GM12878 (cell line): ENCODE results near the gene ARID3A. TPM values are rescaled to one million over a fixed set of nuclear protein-coding genes. Genes with fewer than 3 reads are reported as not detected.

Experiments
- ATAC-seq: fragments of 200-7000 bp; cut with Tn5 transposase; 3 replicates; pipeline ENCODE4 v1.9.1; 2020; ENCODE audit warnings: mild to moderate bottlenecking, moderate library complexity
- BruUV-seq: library from RNA; stranded (reverse); fragments of 400-500 nt; replicated peaks from 2 replicates; lab custom pipeline; 2021; lab: Mats Ljungman, UMichigan
- CTCF ChIA-PET: fragments of 300-600 bp; sonication (Branson Sonifier 250); formaldehyde crosslinking; extraction: SDS; loops from one replicate; lab custom pipeline; 2021; ENCODE audit warnings: inconsistent platforms; lab: Yijun Ruan, JAX
- POLR2A ChIA-PET: fragments of 350-600 bp; formaldehyde crosslinking; extraction: SDS; loops from one replicate; lab custom pipeline; 2021; ENCODE audit warnings: inconsistent platforms; lab: Charles Lee
- RAD21 ChIA-PET: fragments of 300-600 bp; sonication (Branson Sonifier 250); formaldehyde crosslinking; loops from one replicate; lab custom pipeline; 2023; ENCODE audit warnings: antibody characterized with exemption; ENCODE audit not compliant: unreplicated experiment; lab: Charles Lee
- SMC1A ChIA-PET: fragments of 300-600 bp; sonication (Branson Sonifier 250); formaldehyde crosslinking; loops from one replicate; lab custom pipeline; 2023; ENCODE audit not compliant: unreplicated experiment, uncharacterized antibody; lab: Charles Lee
- DNase-seq: peaks from one replicate; pipeline ENCODE4 v3.0.0-alpha.2; 2011; ENCODE audit warnings: low read depth, low spot score
- FAIRE-seq: peaks from 3 replicates; lab custom pipeline; 2011; peaks lifted over from hg19 to GRCh38; lab: Jason Lieb, UNC
- H2AFZ ChIP-seq: 2 replicates; pipeline ENCODE4 v1.6.0; 2011; ENCODE audit warnings: low read depth, low read length, control low read depth; ENCODE audit not compliant: control insufficient read depth
- H3K27ac ChIP-seq: 2 replicates; pipeline ENCODE4 v1.5.1; 2011; ENCODE audit warnings: control low read depth; ENCODE audit not compliant: control insufficient read depth, insufficient read depth
- H3K27me3 ChIP-seq, 2 experiments: replicated peaks in 1 of 2; 2 replicates each; pipeline versions ENCODE4 v1.6.0 to v1.6.1; 2011; ENCODE audit warnings: low read length in 1 of 2; ENCODE audit not compliant: control insufficient read depth in 2 of 2, insufficient read depth in 2 of 2
- H3K36me3 ChIP-seq, 2 experiments: 2 replicates each; pipeline ENCODE4 v1.5.1; 2011; ENCODE audit warnings: low read length in 1 of 2; ENCODE audit not compliant: control insufficient read depth in 2 of 2, insufficient read depth in 2 of 2
- H3K4me1 ChIP-seq: 2 replicates; pipeline ENCODE4 v1.6.1; 2011; ENCODE audit warnings: mild to moderate bottlenecking, low read length, moderate library complexity, mixed read lengths; ENCODE audit not compliant: control insufficient read depth, insufficient read depth
- H3K4me2 ChIP-seq: 2 replicates; pipeline ENCODE4 v1.6.0; 2011; ENCODE audit warnings: control low read depth; ENCODE audit not compliant: control insufficient read depth, insufficient read depth
- H3K4me3 ChIP-seq: fragments of 200-600 bp; sonication (generic); 2 replicates; pipeline ENCODE4 v1.5.1; 2016
- H3K79me2 ChIP-seq: 2 replicates; pipeline ENCODE4 v1.6.0; 2011; ENCODE audit warnings: low read length; ENCODE audit not compliant: control insufficient read depth, insufficient read depth
- H3K9ac ChIP-seq: 2 replicates; pipeline ENCODE4 v1.8.0; 2011; ENCODE audit warnings: low read length, control low read depth, mixed read lengths; ENCODE audit not compliant: control insufficient read depth, insufficient read depth
- H3K9me3 ChIP-seq: replicated peaks from 3 replicates; pipeline ENCODE4 v1.5.1; 2011; ENCODE audit warnings: mild to moderate bottlenecking, low read length; ENCODE audit not compliant: control insufficient read depth, insufficient read depth
- H4K20me1 ChIP-seq: 2 replicates; pipeline ENCODE4 v1.6.0; 2011; ENCODE audit not compliant: control insufficient read depth, insufficient read depth
- BRCA1 ChIP-seq: IDR thresholded peaks from 2 replicates; pipeline ENCODE4 v1.6.1; 2011; ENCODE audit warnings: low read depth, low read length, improper control_type of control experiment
- CHD4 ChIP-seq: fragments of 200-600 bp; sonication (generic); IDR thresholded peaks from 2 replicates; pipeline ENCODE4 v1.6.1; 2016; ENCODE audit warnings: mild to moderate bottlenecking
- GATAD2B ChIP-seq: fragments of 450-650 bp; conservative IDR thresholded peaks from 2 replicates; pipeline ENCODE4 v1.6.1; 2017; ENCODE audit warnings: low read depth, mild to moderate bottlenecking, moderate library complexity
- IKZF1 ChIP-seq: fragments of 450-650 bp; conservative IDR thresholded peaks from 2 replicates; pipeline ENCODE4 v1.6.1; 2017; ENCODE audit warnings: antibody characterized with exemption, mild to moderate bottlenecking
- POLR2A ChIP-seq: IDR thresholded peaks from 2 replicates; pipeline ENCODE4 v1.6.1; 2011; ENCODE audit warnings: low read depth, mild to moderate bottlenecking, low read length
- SMAD1 ChIP-seq: fragments of 450-650 bp; IDR thresholded peaks from 2 replicates; pipeline ENCODE4 v1.6.1; 2018; ENCODE audit warnings: mild to moderate bottlenecking, low read depth; ENCODE audit not compliant: partially characterized antibody
- SMAD5 ChIP-seq: IDR thresholded peaks from 2 replicates; pipeline ENCODE4 v1.6.1; 2016; ENCODE audit warnings: antibody characterized with exemption, low read depth
- SMC3 ChIP-seq: IDR thresholded peaks from 2 replicates; pipeline ENCODE4 v1.6.1; 2011; ENCODE audit warnings: low read length, improper control_type of control experiment, borderline replicate concordance
- WGBS: methylation state at CpG from one replicate; pipeline ENCODE4 v1.1.6; 2016; ENCODE audit warnings: low lambda C conversion rate; ENCODE audit not compliant: insufficient replicate concordance, insufficient coverage; ENCODE audit errors: missing lambda C conversion rate; 5-methylcytosine and 5-hydroxymethylcytosine counted together
- in situ Hi-C: fragments of 300-500 bp; cut with MboI; formaldehyde crosslinking; loops from 9 replicates; pipeline ENCODE4 v1.14.3; 2018; ENCODE audit warnings: mixed read lengths
- intact Hi-C: fragments of 100-400 bp; cut with micrococcal nuclease; formaldehyde crosslinking; loops from one replicate; pipeline ENCODE4 v1.14.2; 2022; ENCODE audit not compliant: unreplicated experiment
- polyA plus RNA-seq, 11 experiments: library from polyadenylated mRNA; depleted of rRNA in 4 of 11; unstranded in 6 of 11; stranded (reverse) in 5 of 11; fragments of >200 nt; fragmentation: Nextera tagmentation in 4 of 11; fragmentation: Illumina TruSeq in 1 of 11; extraction: Ambion mirVana in 4 of 11; extraction: Trizol in 1 of 11; gene quantifications; 1 replicate in 1 of 11; 2 replicates in 10 of 11; pipeline versions ENCODE4 v1.2.1 to v1.2.3, GENCODE V29; 2011 to 2016; ENCODE audit warnings: inconsistent platforms in 2 of 11, missing spikeins in 2 of 11, low read depth in 1 of 11
- total RNA-seq, 4 experiments: library from RNA; depleted of rRNA in 3 of 4; stranded (reverse); fragments of >200 nt in 3 of 4; fragmentation: Illumina TruSeq in 1 of 4; extraction: Trizol in 1 of 4; gene quantifications; 2 replicates each; pipeline versions ENCODE4 v1.2.1 to v1.2.3, GENCODE V29; 2013 to 2021
- TF ChIP-seq, protein P1 (sequence below): fragments of 450-650 bp; IDR thresholded peaks from 2 replicates; pipeline ENCODE4 v1.6.1; 2016; ENCODE audit warnings: mild to moderate bottlenecking
- TF ChIP-seq, protein P2 (sequence below): IDR thresholded peaks from 2 replicates; pipeline ENCODE4 v1.6.1; 2012; ENCODE audit warnings: low read length, inconsistent platforms

The ARID3A gene
- total and polyA plus RNA-seq, 10 of the 15 experiments (the other 5 are each of a cell fraction or from before 2014, with no cell fraction given): 0.76 to 70.0 (median 16.7) TPM

DNA sequence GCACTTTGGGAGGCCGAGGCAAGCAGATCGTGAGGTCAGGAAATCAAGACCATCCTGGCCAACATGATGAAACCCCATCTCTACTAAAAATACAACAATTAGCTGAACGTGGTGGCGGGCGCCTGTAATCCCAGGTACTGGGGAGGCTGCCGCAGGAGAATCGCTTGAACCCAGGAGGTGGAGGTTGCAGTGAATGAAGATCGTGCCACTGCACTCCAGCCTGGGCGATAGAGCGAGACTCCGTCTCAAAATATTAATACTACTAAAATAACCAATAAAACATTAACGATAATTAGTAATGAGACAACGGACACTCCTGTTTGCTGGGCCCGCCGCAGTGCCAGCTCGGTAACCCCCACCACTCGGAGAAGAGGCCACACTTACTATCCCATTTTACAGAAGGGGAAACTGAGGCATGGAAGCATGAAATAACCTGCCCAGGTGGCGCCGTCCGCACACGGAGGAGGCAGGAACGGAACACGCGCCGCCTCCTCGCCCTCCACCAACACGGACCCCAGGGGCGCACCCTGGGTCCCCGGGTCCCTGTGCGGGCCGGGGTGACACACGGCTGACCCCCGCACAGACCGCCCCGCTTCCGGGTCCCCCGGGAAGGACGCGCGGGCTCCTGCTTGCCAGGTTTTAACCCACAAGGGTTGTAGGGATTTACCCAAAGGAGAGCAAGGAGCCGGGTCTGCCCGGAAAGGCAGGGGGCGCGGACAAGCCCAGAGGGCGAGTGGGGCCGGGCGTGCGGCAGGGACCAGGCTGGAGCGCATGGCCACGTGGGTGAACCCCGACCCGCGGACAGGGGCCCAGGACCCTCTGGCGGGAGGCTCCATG, 14.4 kb upstream of the ARID3A start:
- 92% methylated on average over 41 of the region's 54 CpGs for WGBS
- RAD21 ChIA-PET: no interaction called here
- ATAC-seq (no peak), FAIRE-seq (no peak), DNase-seq (no peak)
- peak overlapping the region; percentile 30; the same call in 1 of the 2 replicates for H3K4me2 ChIP-seq
- no peaks in the 10 kb centered on the region for H4K20me1 ChIP-seq
- SMC1A ChIA-PET: interaction anchor here (1.7 kb wide), 1 partner anchor 48 kb away, joined by 8 read pairs; no protein-coding TSS in a partner anchor
- no peak overlapping the region for H3K9ac ChIP-seq
- POLR2A ChIA-PET: no interaction called here
- H3K79me2 ChIP-seq: peaks cover 19% of the 10 kb centered on the region
- H3K36me3 ChIP-seq: no peaks in the 10 kb centered on the region; a peak in 1 of 4 replicates
- no peak overlapping the region for H3K27ac ChIP-seq
- H3K4me3 ChIP-seq: no peak overlapping the region
- CTCF ChIA-PET: no interaction called here
- intact Hi-C loops: no loop called here
- no TSS peak for BruUV-seq
- no peaks in the 10 kb centered on the region for H3K27me3 ChIP-seq
- TF ChIP-seq SMAD5 (no peak), SMC3 (no peak), GATAD2B (peak; percentile 53; the same call in 1 of the 2 replicates), CHD4 (0 out of 2 replicates have a peak, but pooled peaks have one; percentile 36), POLR2A (peak; percentile 17; the same call in 1 of the 2 replicates), IKZF1 (0 out of 2 replicates have a peak, but pooled peaks have one; percentile 34), BRCA1 (no peak), SMAD1 (no peak)
- TF ChIP-seq, protein P1, sequence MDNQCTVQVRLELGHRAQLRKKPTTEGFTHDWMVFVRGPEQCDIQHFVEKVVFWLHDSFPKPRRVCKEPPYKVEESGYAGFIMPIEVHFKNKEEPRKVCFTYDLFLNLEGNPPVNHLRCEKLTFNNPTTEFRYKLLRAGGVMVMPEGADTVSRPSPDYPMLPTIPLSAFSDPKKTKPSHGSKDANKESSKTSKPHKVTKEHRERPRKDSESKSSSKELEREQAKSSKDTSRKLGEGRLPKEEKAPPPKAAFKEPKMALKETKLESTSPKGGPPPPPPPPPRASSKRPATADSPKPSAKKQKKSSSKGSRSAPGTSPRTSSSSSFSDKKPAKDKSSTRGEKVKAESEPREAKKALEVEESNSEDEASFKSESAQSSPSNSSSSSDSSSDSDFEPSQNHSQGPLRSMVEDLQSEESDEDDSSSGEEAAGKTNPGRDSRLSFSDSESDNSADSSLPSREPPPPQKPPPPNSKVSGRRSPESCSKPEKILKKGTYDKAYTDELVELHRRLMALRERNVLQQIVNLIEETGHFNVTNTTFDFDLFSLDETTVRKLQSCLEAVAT: peak; percentile 94
- TF ChIP-seq, protein P2, sequence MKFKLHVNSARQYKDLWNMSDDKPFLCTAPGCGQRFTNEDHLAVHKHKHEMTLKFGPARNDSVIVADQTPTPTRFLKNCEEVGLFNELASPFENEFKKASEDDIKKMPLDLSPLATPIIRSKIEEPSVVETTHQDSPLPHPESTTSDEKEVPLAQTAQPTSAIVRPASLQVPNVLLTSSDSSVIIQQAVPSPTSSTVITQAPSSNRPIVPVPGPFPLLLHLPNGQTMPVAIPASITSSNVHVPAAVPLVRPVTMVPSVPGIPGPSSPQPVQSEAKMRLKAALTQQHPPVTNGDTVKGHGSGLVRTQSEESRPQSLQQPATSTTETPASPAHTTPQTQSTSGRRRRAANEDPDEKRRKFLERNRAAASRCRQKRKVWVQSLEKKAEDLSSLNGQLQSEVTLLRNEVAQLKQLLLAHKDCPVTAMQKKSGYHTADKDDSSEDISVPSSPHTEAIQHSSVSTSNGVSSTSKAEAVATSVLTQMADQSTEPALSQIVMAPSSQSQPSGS: no peak
- in situ Hi-C loops: no loop called here
- no peak overlapping the region for H2AFZ ChIP-seq
- no peaks in the 10 kb centered on the region for H3K9me3 ChIP-seq
- H3K4me1 ChIP-seq: peaks cover 33% of the 10 kb centered on the region
